Activated CD4-positive, alpha-beta T cell treated with anti-CD3 and anti-CD28 coated beads, Interleukin-2, amount 10 ng/mL, durations not matched to agents 24 days and 14 days (primary cell): ENCODE results near the gene FGF21. TPM values are rescaled to one million over a fixed set of nuclear protein-coding genes. Genes with fewer than 3 reads are reported as not detected.
A peak's percentile ranks its signal among the peaks of the same experiment; 100 is the strongest.
"Not testable (repeated sequence)": the region's sequence is repeated elsewhere in the genome, so short reads cannot be mapped to it uniquely, and the experiment has no call there.

Experiments
- DNase-seq: peaks from one replicate; pipeline ENCODE4 v3.0.0; 2022
- H3K27ac Mint-ChIP-seq: one replicate; pipeline ENCODE4 v1.8.0; 2022; ENCODE audit warnings: mild to moderate bottlenecking, mixed read lengths
- H3K27me3 Mint-ChIP-seq: one replicate; pipeline ENCODE4 v1.8.0; 2022; ENCODE audit warnings: mixed read lengths
- H3K36me3 Mint-ChIP-seq: one replicate; pipeline ENCODE4 v1.8.0; 2022; ENCODE audit warnings: low read depth, mild to moderate bottlenecking, mixed read lengths
- H3K4me1 Mint-ChIP-seq: one replicate; pipeline ENCODE4 v1.8.0; 2021; ENCODE audit warnings: mixed read lengths
- H3K4me3 Mint-ChIP-seq: one replicate; pipeline ENCODE4 v1.8.0; 2022; ENCODE audit warnings: mild to moderate bottlenecking, moderate library complexity, mixed read lengths
- H3K9me3 Mint-ChIP-seq: one replicate; pipeline ENCODE4 v1.8.0; 2021; ENCODE audit warnings: mixed read lengths
- intact Hi-C: fragments of 100-400 bp; cut with micrococcal nuclease; formaldehyde crosslinking; loops from one replicate; pipeline ENCODE4 v1.15.1; 2023
- total RNA-seq: library from RNA; stranded (reverse); gene quantifications from 2 replicates; pipeline ENCODE4 v1.2.3, GENCODE V29; 2022

FGF21 gene
- total RNA-seq, 1 donor from 2014 or later: not detected

DNA sequence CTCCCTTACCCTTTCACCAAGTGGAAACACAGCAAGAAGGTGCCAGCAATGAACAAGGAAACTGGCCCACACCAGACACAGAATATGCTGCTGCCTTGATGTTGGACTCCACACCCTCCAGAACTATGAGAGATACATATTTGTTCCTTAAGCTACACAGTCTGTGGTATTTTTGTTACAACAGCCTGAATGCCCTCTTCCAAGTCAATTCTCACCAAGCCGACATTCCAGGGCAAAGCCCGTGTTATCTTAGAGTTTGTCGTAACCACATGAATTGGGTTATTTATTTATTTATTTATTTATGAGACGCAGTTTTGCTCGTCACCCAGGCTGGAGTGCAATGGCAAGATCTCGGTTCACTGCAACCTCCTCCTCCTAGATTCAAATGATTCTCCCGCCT, 14.9 kb downstream of the FGF21 start:
- Mint-ChIP-seq H3K27ac (no peak overlapping the region), H3K36me3 (no peaks in the 10 kb centered on the region), H3K4me3 (no peak overlapping the region), H3K9me3 (no peaks in the 10 kb centered on the region), H3K27me3 (peaks cover 12% of the 10 kb centered on the region), H3K4me1 (no peaks in the 10 kb centered on the region)
- DNase-seq: no peak
- intact Hi-C loops: no loop called here

DNA sequence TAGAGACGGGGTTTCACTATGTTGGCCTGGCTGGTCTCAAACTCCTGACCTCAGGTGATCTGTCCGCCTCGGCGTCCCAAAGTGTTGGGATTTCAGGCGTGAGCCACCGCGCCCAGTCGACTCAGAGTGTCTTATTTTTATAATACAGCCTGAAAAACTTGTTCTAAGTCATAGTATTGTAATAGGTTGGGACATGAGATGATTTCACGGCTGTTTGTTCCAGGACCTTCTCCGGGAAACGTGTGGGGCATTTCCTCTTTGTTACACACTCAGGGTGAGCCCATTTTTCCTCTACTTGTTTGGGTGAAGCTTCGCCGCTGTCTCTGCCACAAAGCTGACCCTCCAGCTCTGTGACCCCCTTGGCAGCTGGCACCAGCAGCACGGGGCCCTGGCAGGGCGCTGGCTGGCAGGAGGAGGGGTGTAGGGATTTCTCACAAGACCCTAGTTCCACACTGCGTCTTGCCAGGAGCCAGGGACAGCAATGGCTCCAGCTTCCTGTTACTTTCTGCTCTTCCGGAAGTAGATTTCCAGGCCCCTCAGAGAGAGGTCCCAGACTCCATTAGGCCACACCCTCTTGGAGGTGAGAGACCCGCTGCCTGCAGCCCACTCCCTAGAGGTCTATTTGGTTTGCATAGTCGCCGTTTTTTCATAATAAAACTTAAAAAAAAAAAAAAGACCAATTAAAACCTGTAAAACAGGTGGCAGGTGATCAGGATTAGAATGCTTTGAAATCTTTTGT, 15.6 kb downstream of the FGF21 start:
- no peak for DNase-seq
- intact Hi-C loops: no loop called here
- no peaks in the 10 kb centered on the region for H3K9me3 Mint-ChIP-seq
- no peaks in the 10 kb centered on the region for H3K36me3 Mint-ChIP-seq
- no peak overlapping the region for H3K27ac Mint-ChIP-seq
- H3K27me3 Mint-ChIP-seq: peaks cover 9% of the 10 kb centered on the region
- H3K4me1 Mint-ChIP-seq: no peaks in the 10 kb centered on the region
- H3K4me3 Mint-ChIP-seq: no peak overlapping the region

- Mint-ChIP-seq H3K36me3 (no peaks in the 10 kb centered on the region), H3K27me3 (peaks cover 10% of the 10 kb centered on the region), H3K9me3 (no peaks in the 10 kb centered on the region), H3K4me1 (no peaks in the 10 kb centered on the region), H3K27ac (no peak overlapping the region), H3K4me3 (no peak overlapping the region)
- intact Hi-C loops: no loop called here
- no peak for DNase-seq
Observed at GRCh38 chr19:48772503-48772953, 17.2 kb downstream of the FGF21 start.

DNA sequence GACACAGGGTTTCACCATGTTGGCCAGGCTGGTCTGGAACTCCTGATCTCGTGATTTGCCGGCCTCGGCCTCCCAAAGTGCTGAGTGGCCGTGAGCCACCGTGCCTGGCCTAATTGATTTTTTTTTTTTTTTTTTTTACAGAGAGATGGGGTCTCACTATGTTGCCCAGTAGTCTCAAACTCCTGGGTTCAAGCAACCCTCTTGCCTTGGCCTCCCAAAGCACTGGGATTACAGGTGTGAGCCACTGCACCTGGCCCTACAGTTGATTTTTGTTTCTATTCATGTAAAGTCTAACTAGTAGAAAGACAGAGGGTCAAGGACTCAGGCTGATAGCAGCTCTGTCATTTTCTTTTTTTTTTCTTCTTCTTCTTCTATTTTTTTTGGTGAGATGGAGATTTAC, 21.8 kb downstream of the FGF21 start:
- Mint-ChIP-seq H3K9me3 (no peaks in the 10 kb centered on the region), H3K36me3 (no peaks in the 10 kb centered on the region), H3K4me3 (no peak overlapping the region), H3K4me1 (no peaks in the 10 kb centered on the region), H3K27ac (no peak overlapping the region), H3K27me3 (peaks cover 10% of the 10 kb centered on the region)
- intact Hi-C loops: no loop called here
- no peak for DNase-seq

DNA sequence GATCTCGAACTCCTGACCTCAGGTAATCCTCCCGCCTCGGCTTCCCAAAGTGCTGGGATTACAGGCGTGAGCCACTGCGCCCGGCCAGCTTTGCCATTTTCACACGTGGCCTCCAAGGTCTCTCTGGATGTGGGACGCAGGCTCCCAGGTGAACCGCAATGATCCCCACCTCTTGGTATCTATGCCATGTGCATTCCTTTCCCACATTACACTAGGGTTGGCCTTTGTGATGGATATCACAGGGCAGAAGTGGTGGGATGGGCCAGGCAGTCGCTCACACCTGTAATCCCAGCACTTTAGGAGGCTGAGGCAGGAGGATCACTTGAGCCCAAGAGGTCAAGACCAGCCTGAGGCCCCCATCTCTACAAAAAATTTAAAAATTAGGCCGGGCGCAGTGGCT, 22.4 kb downstream of the FGF21 start:
- intact Hi-C loops: no loop called here
- Mint-ChIP-seq H3K27ac (no peak overlapping the region), H3K36me3 (no peaks in the 10 kb centered on the region), H3K9me3 (no peaks in the 10 kb centered on the region), H3K27me3 (peaks cover 10% of the 10 kb centered on the region), H3K4me3 (no peak overlapping the region), H3K4me1 (peaks cover 2% of the 10 kb centered on the region)
- DNase-seq: no peak

DNA sequence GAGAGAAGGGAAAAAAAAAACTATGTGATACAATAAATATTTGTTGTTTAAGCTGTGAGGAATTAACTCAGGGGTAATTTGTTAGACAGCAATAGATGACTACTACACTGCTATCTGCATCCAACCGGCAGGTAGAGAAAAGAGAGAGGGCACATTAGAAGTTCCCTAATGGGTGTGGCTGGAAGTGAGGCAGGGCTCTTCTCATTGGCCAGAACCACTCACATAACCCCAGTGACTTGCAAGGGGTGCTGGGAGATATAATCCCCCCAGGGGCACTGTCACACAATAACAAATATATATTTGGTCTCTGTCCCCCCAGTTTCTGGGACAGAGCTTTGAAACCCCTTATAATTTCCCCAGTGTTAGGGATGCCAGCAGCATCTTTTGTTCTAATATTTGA, 24.3 kb downstream of the FGF21 start:
- no peaks in the 10 kb centered on the region for H3K9me3 Mint-ChIP-seq
- no peak overlapping the region for H3K27ac Mint-ChIP-seq
- peaks cover 2% of the 10 kb centered on the region for H3K4me1 Mint-ChIP-seq
- H3K36me3 Mint-ChIP-seq: no peaks in the 10 kb centered on the region
- DNase-seq: no peak
- H3K27me3 Mint-ChIP-seq: peaks cover 10% of the 10 kb centered on the region
- H3K4me3 Mint-ChIP-seq: no peak overlapping the region
- intact Hi-C loops: no loop called here

- DNase-seq: no peak
- H3K27ac Mint-ChIP-seq: no peak overlapping the region
- no peaks in the 10 kb centered on the region for H3K36me3 Mint-ChIP-seq
- intact Hi-C loops: no loop called here
- no peaks in the 10 kb centered on the region for H3K9me3 Mint-ChIP-seq
- peaks cover 13% of the 10 kb centered on the region for H3K27me3 Mint-ChIP-seq
- H3K4me3 Mint-ChIP-seq: no peak overlapping the region
- peaks cover 2% of the 10 kb centered on the region for H3K4me1 Mint-ChIP-seq
Observed at GRCh38 chr19:48780631-48781391, 25.5 kb downstream of the FGF21 start.

DNA sequence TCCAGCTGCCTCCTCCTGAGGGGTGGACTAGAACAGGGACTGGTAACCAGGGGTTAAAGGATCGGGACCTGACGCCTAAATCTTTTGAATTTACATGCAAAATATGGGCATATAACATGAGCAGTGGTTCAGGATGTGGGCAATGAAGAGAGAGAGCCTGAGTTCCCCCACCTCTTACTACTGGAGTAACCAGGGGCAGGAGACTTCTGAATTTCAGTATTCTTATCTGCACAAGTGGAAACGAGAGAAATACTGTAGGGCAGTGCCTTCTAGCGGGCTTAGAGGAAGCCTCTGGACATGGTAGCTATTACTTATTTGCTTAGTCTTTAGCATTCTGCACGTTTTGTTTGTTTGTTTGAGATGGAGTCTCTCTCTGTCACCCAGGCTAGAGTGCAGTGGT, 29.2 kb downstream of the FGF21 start:
- no peak overlapping the region for H3K27ac Mint-ChIP-seq
- intact Hi-C loops: no loop called here

DNA sequence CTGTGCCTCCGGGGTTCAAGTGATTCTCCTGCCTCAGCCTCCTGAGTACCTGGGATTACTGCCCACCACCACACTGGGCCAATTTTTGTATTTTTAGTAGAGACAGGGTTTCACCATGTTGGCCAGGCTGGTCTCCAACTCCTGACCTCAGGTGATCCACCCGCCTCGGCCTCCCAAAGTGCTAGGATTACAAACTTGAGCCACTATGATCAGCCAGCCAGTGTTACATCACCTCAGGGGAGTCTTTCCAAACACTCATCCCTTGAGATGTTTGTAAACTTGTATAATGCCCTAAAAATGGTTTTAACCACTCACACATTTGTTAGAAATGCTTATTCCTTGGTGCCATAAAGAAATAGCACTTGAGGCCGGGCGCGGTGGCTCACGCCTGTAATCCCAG, 31.1 kb downstream of the FGF21 start:
- H3K9me3 Mint-ChIP-seq, H3K27ac Mint-ChIP-seq, H3K4me3 Mint-ChIP-seq, DNase-seq, H3K27me3 Mint-ChIP-seq, H3K4me1 Mint-ChIP-seq, intact Hi-C loops, H3K36me3 Mint-ChIP-seq: not testable (repeated sequence)

More for the DNA sequence above, 29.2 kb downstream of the FGF21 start:
- Mint-ChIP-seq H3K4me1 (peaks cover 2% of the 10 kb centered on the region), H3K9me3 (no peaks in the 10 kb centered on the region), H3K27me3 (peaks cover 12% of the 10 kb centered on the region), H3K36me3 (no peaks in the 10 kb centered on the region), H3K4me3 (no peak overlapping the region)
- no peak for DNase-seq

- H3K4me3 Mint-ChIP-seq, H3K9me3 Mint-ChIP-seq, H3K27me3 Mint-ChIP-seq, H3K4me1 Mint-ChIP-seq, DNase-seq, H3K27ac Mint-ChIP-seq, H3K36me3 Mint-ChIP-seq, intact Hi-C loops: not testable (repeated sequence)
Observed at GRCh38 chr19:48787331-48787730, 32.0 kb downstream of the FGF21 start.

DNA sequence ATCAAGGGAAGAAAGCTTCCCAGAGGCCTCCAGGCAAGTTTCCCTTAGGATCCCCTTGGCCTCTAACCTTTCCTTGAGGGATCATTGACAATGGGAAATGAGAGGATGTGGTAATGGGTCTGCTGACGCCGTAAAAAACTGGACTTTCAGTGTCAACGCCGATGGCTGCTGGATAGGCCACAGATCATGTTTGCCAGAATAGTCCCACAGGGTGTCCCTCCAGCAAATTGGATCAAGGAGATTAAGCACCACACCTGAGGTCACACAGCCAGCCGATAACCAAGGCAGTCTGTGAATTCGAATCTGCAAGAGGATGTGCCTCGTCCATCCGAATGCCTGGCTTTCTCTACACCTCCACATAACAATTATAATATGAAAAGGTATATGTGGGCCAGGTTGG, 37.9 kb downstream of the FGF21 start:
- DNase-seq: no peak
- Mint-ChIP-seq H3K27ac (no peak overlapping the region), H3K36me3 (no peaks in the 10 kb centered on the region), H3K4me1 (peaks cover 12% of the 10 kb centered on the region), H3K27me3 (no peaks in the 10 kb centered on the region), H3K4me3 (no peak overlapping the region), H3K9me3 (no peaks in the 10 kb centered on the region)
- intact Hi-C loops: no loop called here

DNA sequence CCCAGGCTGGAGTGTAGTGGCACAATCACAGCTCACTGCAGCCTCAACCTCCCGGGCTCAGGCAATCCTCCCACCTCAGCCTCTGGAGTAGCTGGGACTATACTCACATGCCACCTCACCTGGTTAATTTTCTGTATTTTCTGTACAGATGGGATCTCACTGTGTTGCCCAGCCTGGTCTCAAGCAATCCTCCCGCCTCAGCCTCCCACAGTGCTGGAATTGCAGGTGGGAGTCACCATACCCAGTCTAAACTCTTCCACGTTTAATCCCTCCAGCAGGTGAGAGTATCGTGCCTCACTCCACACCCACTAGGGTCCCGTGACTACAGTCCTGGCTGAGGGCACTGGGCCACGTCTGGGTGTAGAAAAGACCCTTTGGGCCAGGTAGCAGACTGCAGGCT, 39.0 kb downstream of the FGF21 start:
- no peak for DNase-seq
- Mint-ChIP-seq H3K4me1 (peaks cover 12% of the 10 kb centered on the region), H3K27ac (peak overlapping the region; percentile 15), H3K36me3 (no peaks in the 10 kb centered on the region), H3K9me3 (no peaks in the 10 kb centered on the region), H3K27me3 (no peaks in the 10 kb centered on the region), H3K4me3 (peak overlapping the region; percentile 95)
- intact Hi-C loops: loop anchor here (2.0 kb wide), 3 partner anchors 17 to 171 kb away; partner anchors contain the start of genes BCAT2, CA11 and FTL

DNA sequence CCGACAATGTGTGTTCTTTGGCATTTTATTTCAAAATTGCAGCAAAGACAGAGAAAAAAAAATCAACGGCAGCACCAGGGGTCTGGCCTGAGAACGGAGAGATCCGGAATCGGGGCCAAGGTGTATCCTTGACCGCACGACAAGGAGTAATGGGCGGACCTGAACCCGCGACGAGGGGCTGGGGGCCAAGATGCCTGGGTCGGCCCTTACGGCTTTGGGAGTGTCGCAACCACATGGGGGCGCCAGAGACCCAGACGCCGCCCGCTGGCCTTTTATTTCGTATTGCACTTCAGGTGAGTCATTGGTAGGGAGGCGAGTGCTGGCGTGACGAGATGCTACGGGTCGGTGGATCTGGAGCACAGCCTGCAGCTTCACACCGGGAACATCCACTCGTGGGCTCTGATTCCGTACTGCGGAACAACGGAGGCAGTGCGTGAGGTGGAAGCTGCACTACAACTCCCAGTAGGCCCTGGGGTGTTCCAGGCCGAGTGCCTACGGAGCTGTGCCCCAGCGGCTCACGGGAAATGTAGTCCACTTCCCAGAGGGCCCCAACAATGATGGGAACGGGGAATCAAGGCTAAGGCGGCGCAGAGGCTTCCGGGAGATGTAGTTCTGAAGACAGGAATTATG, 39.8 kb downstream of the FGF21 start:
- peak; percentile 95 for DNase-seq
- intact Hi-C loops: loop anchor here (1.0 to 2.0 kb wide), 4 partner anchors 16 to 170 kb away; partner anchors contain the start of genes BCAT2, CA11 and FTL
- Mint-ChIP-seq H3K27ac (peak overlapping the region; percentile 90), H3K4me3 (peak overlapping the region; percentile 95), H3K9me3 (no peaks in the 10 kb centered on the region), H3K36me3 (no peaks in the 10 kb centered on the region), H3K4me1 (peaks cover 12% of the 10 kb centered on the region), H3K27me3 (no peaks in the 10 kb centered on the region)

GRCh38 chr19:48795685-48796070, 40.4 kb downstream of the FGF21 start:
- intact Hi-C loops: loop anchor here (1.0 to 2.0 kb wide), 4 partner anchors 15 to 169 kb away; partner anchors contain the start of genes BCAT2, CA11 and FTL
- Mint-ChIP-seq H3K9me3 (no peaks in the 10 kb centered on the region), H3K27me3 (no peaks in the 10 kb centered on the region), H3K27ac (peak overlapping the region; percentile 90), H3K36me3 (peaks cover 2% of the 10 kb centered on the region), H3K4me1 (peaks cover 12% of the 10 kb centered on the region), H3K4me3 (peak overlapping the region; percentile 95)
- no peak for DNase-seq
